Activated CD4-positive, alpha-beta T cell treated with anti-CD3 and anti-CD28 coated beads, Interleukin-10, Interleukin-2, amounts not matched to agents 100 ng/mL and 50 ng/mL, durations not matched to agents 16 hours and 8 hours (primary cell): ENCODE results near the gene FGF5.
"Not testable (repeated sequence)": the region's sequence is repeated elsewhere in the genome, so short reads cannot be mapped to it uniquely, and the experiment has no call there.

Experiments
- DNase-seq: peaks from one replicate; pipeline ENCODE4 v3.0.0-alpha.2; 2020

FGF5 gene, protein sequence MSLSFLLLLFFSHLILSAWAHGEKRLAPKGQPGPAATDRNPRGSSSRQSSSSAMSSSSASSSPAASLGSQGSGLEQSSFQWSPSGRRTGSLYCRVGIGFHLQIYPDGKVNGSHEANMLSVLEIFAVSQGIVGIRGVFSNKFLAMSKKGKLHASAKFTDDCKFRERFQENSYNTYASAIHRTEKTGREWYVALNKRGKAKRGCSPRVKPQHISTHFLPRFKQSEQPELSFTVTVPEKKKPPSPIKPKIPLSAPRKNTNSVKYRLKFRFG

DNA sequence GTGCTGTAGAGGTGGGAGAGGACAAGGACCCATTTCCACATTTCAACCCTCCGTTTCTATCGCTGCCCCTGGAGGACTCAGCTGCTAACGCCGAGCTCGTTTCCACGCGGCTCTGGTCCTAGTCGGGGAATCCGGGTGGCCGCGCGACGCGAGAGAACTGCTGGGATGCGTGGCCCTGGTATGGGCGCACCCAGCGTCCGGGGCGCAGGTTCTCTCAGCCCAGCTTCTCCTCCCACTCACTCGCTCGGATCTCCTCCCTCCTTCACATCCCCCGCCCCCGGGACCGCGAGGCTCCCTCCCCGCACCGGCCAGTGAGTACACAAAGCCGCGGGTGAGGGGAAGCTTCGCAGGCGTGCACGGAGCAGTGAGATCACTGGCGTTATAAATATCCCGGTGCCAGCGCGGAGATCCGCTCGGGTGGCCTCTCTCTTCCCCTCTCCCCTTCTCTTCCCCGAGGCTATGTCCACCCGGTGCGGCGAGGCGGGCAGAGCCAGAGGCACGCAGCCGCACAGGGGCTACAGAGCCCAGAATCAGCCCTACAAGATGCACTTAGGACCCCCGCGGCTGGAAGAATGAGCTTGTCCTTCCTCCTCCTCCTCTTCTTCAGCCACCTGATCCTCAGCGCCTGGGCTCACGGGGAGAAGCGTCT is at the start of gene FGF5:
Gene FGF5, plus strand, starts transcription at position 412 of the 649 bp plus-strand sequence. Its CDS starts 161 bp downstream, at position 573.
- DNase-seq: peak; percentile 26

DNA sequence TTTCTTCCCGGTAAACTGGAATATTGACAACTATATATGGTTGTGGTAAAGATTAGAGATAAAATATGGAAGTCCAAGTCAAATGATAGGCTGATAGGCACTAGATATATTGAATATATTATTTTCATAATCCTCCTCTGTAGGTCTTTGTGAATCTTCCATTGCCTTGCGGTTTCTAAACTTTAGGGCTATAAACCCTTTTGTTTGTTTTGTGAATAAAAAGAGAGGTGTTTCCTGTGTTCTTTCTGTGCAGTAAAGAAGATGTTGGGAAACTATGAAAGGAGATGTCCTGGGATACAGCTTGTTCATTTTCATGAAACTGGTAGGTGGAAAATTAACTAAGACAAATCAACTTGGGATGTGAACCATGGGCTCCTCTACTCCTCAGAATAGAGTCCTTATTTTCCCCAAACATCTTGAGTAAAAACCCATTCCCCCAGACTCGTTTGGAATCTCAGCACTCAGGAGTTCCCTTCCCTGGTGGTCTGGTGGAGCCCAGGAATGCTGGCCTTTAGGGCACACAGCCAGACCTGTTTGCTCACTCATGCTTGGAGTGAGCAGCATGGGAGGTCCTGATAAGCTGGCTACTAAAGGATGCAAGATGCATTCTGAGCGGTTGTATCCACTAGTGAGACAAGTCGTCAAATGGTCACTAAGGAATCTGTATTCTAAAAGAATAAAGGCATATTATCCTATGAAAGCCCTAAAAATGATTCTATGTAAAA is 47.0 kb upstream of the FGF5 start:
- no peak for DNase-seq

DNA sequence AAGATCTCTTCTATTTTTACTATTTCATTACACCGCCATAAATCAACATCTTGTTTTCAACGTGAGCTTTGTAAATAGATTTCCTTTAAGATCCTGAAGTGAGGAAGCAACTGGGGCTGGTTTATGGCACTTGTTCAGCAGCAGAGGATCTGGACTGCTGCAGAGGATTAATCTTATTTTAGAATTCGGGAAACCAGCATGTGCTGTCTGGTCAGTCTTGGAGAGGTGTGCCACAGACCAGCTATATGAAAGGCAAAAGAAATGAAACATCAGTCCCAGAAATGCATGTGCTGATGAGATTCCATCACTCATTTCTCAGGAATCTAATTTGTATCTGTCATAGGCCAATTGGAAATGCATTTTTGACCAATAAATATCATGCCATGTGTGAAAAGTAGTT is 45.8 kb upstream of the FGF5 start:
- DNase-seq: no peak

DNA sequence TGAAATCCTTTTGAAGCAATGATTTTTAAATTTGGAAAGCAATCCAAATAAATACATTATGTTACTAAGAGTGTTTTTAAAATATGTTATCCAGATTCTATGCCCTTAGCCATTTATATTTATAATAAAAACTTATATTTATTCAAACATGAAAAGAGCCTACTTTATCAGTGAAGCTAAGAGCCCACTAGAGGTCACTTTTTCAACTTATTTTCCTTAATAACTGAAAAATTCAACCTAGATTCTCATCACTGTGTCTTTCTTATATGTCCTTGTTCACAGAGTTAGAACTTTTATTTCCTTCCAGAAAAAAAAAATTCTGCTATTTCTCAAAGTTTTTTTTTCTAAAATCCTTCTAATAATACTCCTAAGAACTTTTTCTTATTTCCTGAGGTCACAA is 45.3 kb upstream of the FGF5 start:
- no peak for DNase-seq

DNA sequence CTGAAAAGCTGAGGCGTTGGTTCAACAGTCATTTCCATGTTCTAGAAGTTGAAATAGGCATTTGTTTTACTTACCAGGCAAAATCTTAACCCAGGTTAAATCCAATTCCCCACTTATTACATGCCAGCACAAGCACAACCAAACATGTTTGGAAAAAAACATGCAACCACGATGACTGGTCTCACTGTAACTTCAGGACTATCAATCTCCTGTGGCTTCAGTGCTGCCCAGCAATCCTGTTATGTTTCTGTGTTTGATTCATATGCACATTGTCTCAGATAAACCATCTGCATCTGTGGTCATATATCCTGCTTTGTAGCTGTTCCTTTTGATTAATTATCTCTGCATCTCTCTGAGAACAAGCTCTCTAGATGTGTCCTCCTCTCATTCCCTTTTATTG is 40.9 kb upstream of the FGF5 start:
- no peak for DNase-seq

DNA sequence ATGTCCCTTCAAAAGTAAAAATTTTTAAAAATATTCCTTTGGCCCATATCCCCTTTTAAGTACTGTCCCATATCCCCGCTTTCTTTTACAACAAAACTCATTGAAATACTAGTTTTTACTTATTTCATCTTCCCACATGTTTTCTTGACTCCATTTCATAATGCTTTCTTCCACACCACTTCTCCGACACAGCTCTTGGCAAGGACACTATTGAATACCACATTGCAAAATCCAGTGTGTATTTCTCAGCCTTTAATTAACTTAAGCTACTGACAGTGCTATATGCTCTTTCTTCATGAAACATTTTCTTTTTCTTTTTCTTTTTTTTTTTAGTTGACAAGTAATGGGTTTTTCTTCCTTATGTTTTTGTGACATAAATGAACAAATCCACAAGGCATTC is 40.4 kb upstream of the FGF5 start:
- DNase-seq: no peak

DNA sequence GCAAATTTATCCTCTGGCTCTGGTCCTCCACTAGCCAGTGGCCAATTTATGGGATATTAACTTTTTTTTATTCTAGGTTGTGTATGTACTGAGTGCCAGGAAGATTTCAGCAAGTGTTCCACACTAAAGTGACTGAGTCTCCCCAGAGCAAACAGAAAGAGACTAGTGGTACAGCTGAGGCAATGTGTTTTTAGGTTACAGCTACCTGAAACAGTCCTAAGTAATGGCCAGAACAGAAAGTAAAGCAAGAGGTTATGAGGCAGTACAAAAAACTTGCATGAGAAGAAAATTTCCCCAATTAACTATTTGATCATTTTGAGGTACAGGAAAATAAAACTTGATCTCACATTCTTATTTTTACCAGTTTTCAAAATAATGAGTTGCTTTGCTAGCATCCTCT is 38.0 kb upstream of the FGF5 start:
- DNase-seq: no peak

DNA sequence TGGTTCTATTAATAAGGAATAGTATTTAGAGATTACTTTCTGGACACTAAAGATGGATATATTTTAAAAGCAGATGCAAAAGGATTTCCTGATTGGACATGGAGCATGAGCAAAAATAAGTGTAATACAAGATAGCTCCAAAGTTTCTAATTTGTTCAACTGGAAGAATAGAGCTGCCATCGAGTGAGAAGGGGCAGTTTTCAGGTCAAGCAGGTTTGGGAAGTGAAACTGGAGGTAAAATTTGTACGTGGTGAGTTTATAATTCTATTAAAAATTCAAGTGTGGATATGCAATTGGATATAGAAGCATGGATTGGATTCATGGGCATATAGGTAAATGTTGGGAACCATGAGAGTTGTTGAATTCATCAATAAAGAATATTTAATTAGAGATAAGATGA is 37.3 kb upstream of the FGF5 start:
- no peak for DNase-seq

DNA sequence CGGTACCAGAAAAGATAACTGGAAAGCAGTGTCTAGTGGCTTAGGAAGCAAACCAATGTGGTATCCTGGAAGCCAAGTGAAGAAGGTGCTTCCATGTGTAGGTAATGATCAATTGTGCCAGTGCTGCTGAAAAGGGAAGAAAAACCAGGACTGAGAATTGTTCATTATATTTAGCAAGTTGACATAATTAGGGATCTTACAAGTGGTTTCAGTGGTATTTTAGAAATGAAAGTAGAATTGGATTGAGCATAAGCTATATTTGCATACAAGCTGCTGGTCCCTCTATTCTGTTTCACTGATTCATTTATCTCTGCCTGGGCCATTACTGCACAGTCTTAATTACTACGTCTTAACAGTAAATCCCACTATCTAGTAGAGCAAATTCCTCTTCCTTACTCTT is 36.9 kb upstream of the FGF5 start:
- DNase-seq: no peak

GRCh38 chr4:80231180-80231579 is 35.3 kb upstream of the FGF5 start:
- no peak for DNase-seq

- DNase-seq: no peak
Measured at GRCh38 chr4:80232707-80233370, 33.6 kb upstream of the FGF5 start.

DNA sequence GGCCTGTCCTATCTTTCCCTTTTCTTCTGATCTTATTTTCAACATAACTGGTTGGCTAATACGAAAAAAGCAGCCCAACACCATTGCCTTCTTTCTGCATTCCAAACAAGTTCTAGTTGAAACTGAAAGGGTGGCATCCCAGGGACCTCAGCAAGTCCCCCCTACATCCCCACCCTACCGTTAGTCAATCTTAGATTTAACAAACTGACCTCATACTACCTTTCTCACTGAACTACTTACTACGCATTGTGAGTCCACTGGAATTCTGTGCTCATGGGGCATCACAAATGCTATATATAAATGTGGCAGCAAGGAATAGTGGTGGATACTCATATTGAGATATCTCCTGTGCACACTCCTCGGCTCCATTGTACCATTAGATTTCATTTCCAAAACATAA is 33.1 kb upstream of the FGF5 start:
- DNase-seq: no peak

DNA sequence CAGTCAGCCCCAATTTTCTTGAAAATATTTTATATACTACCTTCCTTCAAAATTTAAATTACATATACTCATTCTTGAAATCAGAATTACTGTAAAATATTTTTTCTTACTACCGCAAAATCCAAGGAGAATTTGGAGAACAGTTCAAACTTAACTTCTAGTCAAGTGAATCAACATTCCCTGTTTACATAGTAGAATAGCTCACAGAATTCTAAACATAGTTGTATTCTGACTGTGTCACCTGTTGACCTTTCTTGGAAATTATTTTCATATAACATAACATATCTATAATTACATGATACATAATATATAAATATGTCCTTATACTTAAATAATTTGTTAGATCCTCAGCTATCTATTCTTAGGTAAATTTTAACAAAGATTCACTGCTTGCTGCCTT is 31.0 kb upstream of the FGF5 start:
- DNase-seq: no peak

DNA sequence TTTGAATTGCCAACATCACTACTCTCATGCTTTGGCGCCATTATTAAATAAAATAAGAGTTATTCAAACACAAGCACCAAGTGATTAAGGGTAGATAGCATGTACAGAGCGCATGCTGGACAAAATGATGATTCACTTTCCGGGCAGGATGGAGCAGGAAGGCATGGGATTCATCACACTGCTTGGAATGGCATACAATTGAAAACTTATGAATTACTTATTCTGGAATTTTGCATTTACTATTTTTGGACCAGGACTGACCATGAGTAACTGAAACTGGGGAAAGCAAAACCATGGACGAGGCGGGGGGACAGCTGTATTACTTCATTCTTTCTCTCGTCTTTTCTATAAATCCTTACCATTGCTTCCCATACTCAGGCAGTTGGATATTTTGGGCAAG is 28.5 kb upstream of the FGF5 start:
- no peak for DNase-seq

- no peak for DNase-seq
Measured at GRCh38 chr4:80239480-80240150, 26.8 kb upstream of the FGF5 start.

GRCh38 chr4:80240976-80241375 is 25.5 kb upstream of the FGF5 start:
- no peak for DNase-seq

DNA sequence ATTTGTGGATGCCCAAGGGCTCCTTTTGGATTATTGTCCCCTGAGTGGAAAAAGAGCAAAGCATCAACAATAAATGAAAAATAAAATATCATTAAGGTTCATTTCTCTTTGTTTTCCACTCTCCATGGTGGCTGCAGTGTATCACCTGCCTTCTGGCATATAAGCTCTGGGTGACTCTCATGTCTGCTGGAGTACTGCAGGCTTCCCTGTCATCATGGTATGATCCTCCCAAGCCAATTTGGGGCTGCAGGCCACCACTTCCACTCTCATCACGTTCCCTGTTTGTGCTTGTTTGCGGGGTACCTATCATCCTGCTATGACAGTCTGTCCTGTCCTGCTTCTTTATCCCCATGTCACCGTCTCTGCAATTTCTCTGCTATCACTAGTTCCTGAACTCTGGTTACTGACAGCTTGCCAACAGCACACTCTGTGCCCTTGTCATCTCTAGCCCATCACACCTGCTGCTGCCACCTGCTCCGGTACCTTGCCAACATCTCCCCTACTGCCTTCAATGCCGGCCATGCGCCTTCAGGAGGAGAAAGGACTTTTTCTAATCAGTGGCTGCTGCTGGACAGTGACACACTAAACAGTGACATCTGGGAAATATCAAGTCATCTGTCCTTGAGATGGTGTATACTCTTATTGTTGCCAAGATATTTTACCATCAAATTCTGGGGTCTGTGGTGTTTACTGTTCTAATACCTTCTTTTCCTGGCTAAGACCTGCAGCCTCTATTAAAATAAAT is 23.0 kb upstream of the FGF5 start:
- no peak for DNase-seq

- not testable (repeated sequence) for DNase-seq
Measured at GRCh38 chr4:80247484-80247883, 19.0 kb upstream of the FGF5 start.

DNA sequence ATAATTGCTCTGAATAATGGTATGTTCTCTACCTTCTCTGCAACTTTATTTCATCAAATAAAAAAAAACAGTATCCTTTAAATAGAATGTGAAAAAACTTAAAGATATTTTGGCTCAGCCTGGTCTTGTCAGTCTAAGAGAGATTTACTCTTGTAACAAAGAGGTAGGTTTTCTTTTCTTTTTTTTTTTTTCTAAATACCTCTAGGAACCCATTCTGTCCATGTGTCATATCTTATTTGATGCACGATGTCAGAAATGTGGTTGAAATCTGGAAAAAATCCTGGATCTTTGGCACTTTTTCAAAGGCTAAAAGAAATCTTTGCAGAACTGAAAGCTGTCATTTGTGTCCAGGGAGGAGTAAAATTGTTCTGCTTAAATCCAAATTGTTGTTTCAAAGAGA is 17.3 kb upstream of the FGF5 start:
- DNase-seq: no peak

GRCh38 chr4:80252427-80252826 is 14.0 kb upstream of the FGF5 start:
- DNase-seq: no peak

DNA sequence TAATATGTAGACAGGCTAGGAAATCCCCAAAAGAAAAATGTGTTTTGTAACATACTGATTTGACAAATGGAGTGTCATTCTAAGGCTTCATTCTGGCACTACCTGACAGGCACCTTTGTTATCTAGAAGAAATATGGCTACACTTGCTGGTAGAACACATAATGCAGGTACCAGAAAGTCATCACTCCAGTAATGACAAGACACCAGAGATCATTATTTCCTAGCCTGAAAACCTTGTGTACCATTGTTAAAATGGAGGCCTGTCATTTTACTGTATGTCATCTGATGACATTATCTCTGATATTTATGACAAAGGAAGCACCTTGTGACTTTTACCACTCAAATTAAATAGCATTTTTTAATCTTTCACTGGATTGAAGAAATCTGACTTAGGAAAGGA is 13.5 kb upstream of the FGF5 start:
- DNase-seq: no peak

DNA sequence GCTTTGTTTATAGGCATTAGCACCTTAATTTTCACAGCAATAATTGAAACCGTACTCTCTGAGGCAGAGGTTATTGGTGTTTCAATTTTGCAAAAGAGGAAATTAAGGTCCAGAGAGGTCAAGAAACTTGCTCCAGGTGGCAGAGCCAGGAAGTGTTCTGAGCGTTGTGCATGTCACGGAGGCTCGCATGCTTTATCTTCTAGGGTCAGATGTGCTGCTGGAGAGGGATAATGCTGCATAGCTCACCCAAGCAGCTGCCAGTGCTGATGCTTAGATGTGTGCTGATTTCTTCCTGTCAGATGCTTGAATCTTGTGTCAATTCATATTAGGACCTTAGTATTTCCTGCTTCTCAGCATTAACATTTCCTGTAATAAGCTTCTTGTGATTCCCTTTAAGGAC is 13.0 kb upstream of the FGF5 start:
- DNase-seq: no peak
